H1 (cell line): ENCODE data around the gene PRMT3. TPM values are rescaled to one million over a fixed set of nuclear protein-coding genes. Genes with fewer than 3 reads are reported as not detected.

Source experiments
- CTCF ChIA-PET: fragments of 300-600 bp; sonication (Branson Sonifier 250); formaldehyde crosslinking; loops from one replicate; lab custom pipeline; 2021; ENCODE audit not compliant: partially characterized antibody; lab: Charles Lee
- POLR2A ChIA-PET: fragments of 300-600 bp; sonication (Branson Sonifier 250); formaldehyde crosslinking; loops from one replicate; lab custom pipeline; 2021; ENCODE audit warnings: inconsistent platforms; ENCODE audit not compliant: partially characterized antibody; lab: Charles Lee
- DNase-seq, 2 experiments: peaks; one replicate each; pipeline versions ENCODE4 v3.0.0 to v3.0.0-alpha.2; 2010 to 2022; ENCODE audit warnings: low spot score in 2 of 2, low read depth in 1 of 2, mixed read lengths in 1 of 2
- FAIRE-seq: peaks from 2 replicates; lab custom pipeline; 2011; peaks lifted over from hg19 to GRCh38; lab: Jason Lieb, UNC
- H2AFZ ChIP-seq: 2 replicates; pipeline ENCODE4 v1.8.1; 2012; ENCODE audit warnings: low read length, inconsistent platforms
- H2AK5ac ChIP-seq: 2 replicates; pipeline ENCODE4 v1.6.1; 2013; ENCODE audit warnings: low read depth, low read length
- H2BK120ac ChIP-seq: replicated peaks from 2 replicates; pipeline ENCODE3; 2013; ENCODE audit warnings: low read depth, low read length, inconsistent platforms
- H2BK12ac ChIP-seq: 2 replicates; pipeline ENCODE4 v1.6.1; 2013; ENCODE audit warnings: low read depth, low read length
- H2BK15ac ChIP-seq: 2 replicates; pipeline ENCODE4 v1.6.1; 2013; ENCODE audit warnings: low read length
- H2BK20ac ChIP-seq: 2 replicates; pipeline ENCODE4 v1.6.1; 2013; ENCODE audit warnings: low read length
- H2BK5ac ChIP-seq: 2 replicates; pipeline ENCODE4 v1.6.1; 2013; ENCODE audit warnings: low read depth, low read length
- H3K14ac ChIP-seq: 2 replicates; pipeline ENCODE4 v1.6.1; 2013; ENCODE audit warnings: inconsistent platforms; ENCODE audit not compliant: insufficient read length
- H3K18ac ChIP-seq: 2 replicates; pipeline ENCODE4 v1.6.1; 2013; ENCODE audit warnings: low read length; ENCODE audit errors: extremely low read depth
- H3K23ac ChIP-seq: 2 replicates; pipeline ENCODE4 v1.6.1; 2013; ENCODE audit warnings: inconsistent platforms; ENCODE audit not compliant: insufficient read length
- H3K23me2 ChIP-seq: 2 replicates; pipeline ENCODE4 v1.6.1; 2013; ENCODE audit warnings: low read depth, low read length
- H3K27ac ChIP-seq: 2 replicates; pipeline ENCODE4 v1.6.1; 2011; ENCODE audit warnings: low read depth, low read length, inconsistent platforms
- H3K27me3 ChIP-seq, 4 experiments: replicated peaks in 1 of 4; 1 replicate in 1 of 4; 2 replicates in 3 of 4; pipeline versions ENCODE4 v1.6.1 to v1.8.1; 2011 to 2013; ENCODE audit warnings: low read length in 3 of 4, mild to moderate bottlenecking in 3 of 4, inconsistent platforms in 2 of 4, mixed read lengths in 2 of 4, moderate library complexity in 1 of 4; ENCODE audit not compliant: control insufficient read depth in 3 of 4, insufficient read depth in 3 of 4; ENCODE audit errors: extremely low read depth in 1 of 4
- H3K36me3 ChIP-seq, 4 experiments: 2 replicates each; pipeline versions ENCODE4 v1.6.1 to v1.8.1; 2011 to 2013; ENCODE audit warnings: mild to moderate bottlenecking in 4 of 4, low read length in 3 of 4, moderate library complexity in 2 of 4, control low read depth in 1 of 4, inconsistent platforms in 1 of 4; ENCODE audit not compliant: insufficient read depth in 4 of 4, control insufficient read depth in 2 of 4
- H3K4ac ChIP-seq: replicated peaks from 2 replicates; pipeline ENCODE3; 2013; ENCODE audit warnings: low read length, low read depth, mixed read lengths, inconsistent platforms; ENCODE audit not compliant: insufficient read length
- H3K4me1 ChIP-seq, 4 experiments: replicated peaks in 1 of 4; 1 replicate in 1 of 4; 2 replicates in 3 of 4; pipeline versions ENCODE4 v1.6.1 to v1.8.1; 2011 to 2013; ENCODE audit warnings: low read length in 3 of 4, inconsistent platforms in 2 of 4, mixed read lengths in 1 of 4; ENCODE audit not compliant: insufficient read depth in 4 of 4, control insufficient read depth in 3 of 4
- H3K4me2 ChIP-seq, 2 experiments: 2 replicates each; pipeline versions ENCODE4 v1.6.1 to v1.8.1; 2011 to 2013; ENCODE audit warnings: low read depth in 2 of 2, low read length in 2 of 2, control low read depth in 1 of 2, inconsistent platforms in 1 of 2, mild to moderate bottlenecking in 1 of 2; ENCODE audit not compliant: insufficient read depth in 1 of 2
- H3K4me3 ChIP-seq, 4 experiments: fragments of 200-600, 300-600 bp in 1 of 4; sonication (generic), shearing (Covaris generic), sonication (Bioruptor Twin) in 1 of 4; 2 replicates each; pipeline versions ENCODE4 v1.5.1 to v1.8.1; 2011 to 2016; ENCODE audit warnings: low read length in 4 of 4, low read depth in 3 of 4, control low read depth in 2 of 4, inconsistent platforms in 2 of 4, mild to moderate bottlenecking in 2 of 4, mixed read lengths in 1 of 4, moderate library complexity in 1 of 4; ENCODE audit not compliant: insufficient read depth in 2 of 4; ENCODE audit errors: extremely low read depth in 1 of 4
- H3K56ac ChIP-seq: replicated peaks from 2 replicates; pipeline ENCODE3; 2013; ENCODE audit warnings: low read depth, mild to moderate bottlenecking, mixed read lengths, low read length, inconsistent platforms; ENCODE audit not compliant: insufficient read length
- H3K79me1 ChIP-seq: 2 replicates; pipeline ENCODE4 v1.6.1; 2013; ENCODE audit warnings: low read depth, low read length, control low read depth
- H3K79me2 ChIP-seq, 2 experiments: 2 replicates each; pipeline versions ENCODE4 v1.6.1 to v1.8.1; 2012 to 2013; ENCODE audit warnings: low read length in 2 of 2, mild to moderate bottlenecking in 2 of 2, inconsistent platforms in 1 of 2; ENCODE audit not compliant: insufficient read depth in 2 of 2, control insufficient read depth in 1 of 2
- H3K9ac ChIP-seq, 4 experiments: replicated peaks in 1 of 4; 1 replicate in 1 of 4; 2 replicates in 3 of 4; pipeline versions ENCODE4 v1.6.1 to v1.8.1; 2011 to 2013; ENCODE audit warnings: low read depth in 3 of 4, low read length in 3 of 4, control low read depth in 2 of 4, mild to moderate bottlenecking in 2 of 4, moderate library complexity in 2 of 4, inconsistent platforms in 1 of 4; ENCODE audit errors: extremely low read depth in 1 of 4
- H3K9me3 ChIP-seq, 2 experiments: 2 replicates each; pipeline versions ENCODE4 v1.6.1 to v1.8.1; 2012 to 2013; ENCODE audit warnings: mild to moderate bottlenecking in 2 of 2, moderate library complexity in 2 of 2, control low read depth in 1 of 2, inconsistent platforms in 1 of 2, low read depth in 1 of 2, low read length in 1 of 2, mixed read lengths in 1 of 2; ENCODE audit not compliant: insufficient read depth in 2 of 2
- H4K20me1 ChIP-seq, 2 experiments: replicated peaks in 1 of 2; 2 replicates each; pipeline versions ENCODE3 to v1.8.1; 2011 to 2013; ENCODE audit warnings: inconsistent platforms in 2 of 2, low read length in 2 of 2, mild to moderate bottlenecking in 1 of 2; ENCODE audit not compliant: insufficient read depth in 2 of 2, control insufficient read depth in 1 of 2
- H4K5ac ChIP-seq: 2 replicates; pipeline ENCODE4 v1.6.1; 2013; ENCODE audit warnings: low read length, low read depth, mixed read lengths, inconsistent platforms; ENCODE audit not compliant: insufficient read length
- H4K8ac ChIP-seq: 2 replicates; pipeline ENCODE4 v1.8.0; 2013; ENCODE audit warnings: mild to moderate bottlenecking, moderate library complexity, low read length, inconsistent platforms; ENCODE audit not compliant: insufficient read depth; ENCODE audit errors: extremely low read depth
- H4K91ac ChIP-seq: replicated peaks from 2 replicates; pipeline ENCODE3; 2013; ENCODE audit warnings: low read length, mixed read lengths, inconsistent platforms; ENCODE audit not compliant: insufficient read length
- EZH2 ChIP-seq: fragments of 200-600 bp; sonication (generic); IDR thresholded peaks from 2 replicates; pipeline ENCODE4 v1.7.1; 2012; ENCODE audit warnings: low read depth, mild to moderate bottlenecking, moderate library complexity, low read length, inconsistent platforms; ENCODE audit not compliant: severe bottlenecking
- SP2 ChIP-seq: IDR thresholded peaks from 2 replicates; pipeline ENCODE4 v1.6.1; 2012; ENCODE audit warnings: mild to moderate bottlenecking, low read length, inconsistent platforms
- WGBS, 2 experiments: shearing (Covaris generic) in 1 of 2; methylation state at CpG; one replicate each; pipeline versions ENCODE4 v1.1.6 to v1.1.7; 2013 to 2015; ENCODE audit warnings: low lambda C conversion rate in 2 of 2, mixed read lengths in 2 of 2, inconsistent platforms in 1 of 2, low coverage in 1 of 2, missing lambda C conversion rate in 1 of 2; ENCODE audit not compliant: insufficient replicate concordance in 2 of 2, insufficient coverage in 1 of 2, insufficient read length in 1 of 2; ENCODE audit errors: extremely low coverage in 1 of 2, missing lambda C conversion rate in 1 of 2; 5-methylcytosine and 5-hydroxymethylcytosine counted together
- polyA plus RNA-seq, 7 experiments: library from polyadenylated mRNA; depleted of rRNA in 3 of 7; stranded (reverse) in 5 of 7; unstranded in 2 of 7; fragments of >200 nt in 5 of 7; fragments of 200-250 nt in 2 of 7; gene quantifications; 1 replicate in 5 of 7; 2 replicates in 1 of 7; 4 replicates in 1 of 7; pipeline versions ENCODE4 v1.2.1 to v1.2.3, GENCODE V29; 2011 to 2013; ENCODE audit warnings: missing spikeins in 2 of 7, mixed read lengths in 2 of 7
- total RNA-seq: library from RNA; stranded (reverse); fragmentation: NEBNext Ultra II Directional; extraction: Animal tissue kit (Norgen Biotek cat#: 25700); gene quantifications from 2 replicates; pipeline ENCODE4 v1.2.1, GENCODE V29; 2021

Gene PRMT3
- total and polyA plus RNA-seq, 2 of the 8 experiments (the other 6 are each of a cell fraction or from before 2014, with no cell fraction given) = 11.2 to 26.5 TPM

DNA sequence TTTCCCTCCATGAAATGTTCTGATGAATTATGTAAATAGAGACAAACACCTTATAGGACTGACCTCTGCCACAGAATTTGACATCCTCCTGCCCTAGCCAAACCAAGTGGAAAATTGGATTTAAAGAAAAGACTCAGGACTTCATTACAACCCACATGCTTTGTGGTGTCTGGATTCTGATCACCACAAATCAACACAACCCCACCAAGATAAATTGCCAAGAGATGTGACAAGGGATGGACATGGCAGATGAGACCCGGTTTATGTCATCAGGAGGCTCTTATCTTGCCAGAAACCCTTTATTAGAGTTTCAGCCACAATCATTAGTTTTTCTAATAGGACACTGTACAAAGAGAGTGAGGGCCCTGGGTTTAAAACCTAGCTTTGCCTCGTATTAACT, 154.0 kb downstream of the PRMT3 start:
- H2BK5ac ChIP-seq = no peak overlapping the region
- no peaks in the 10 kb centered on the region for H3K27me3 ChIP-seq
- no peak overlapping the region for H3K18ac ChIP-seq
- H3K23ac ChIP-seq = no peak overlapping the region
- H2BK12ac ChIP-seq = no peak overlapping the region
- ChIA-PET POLR2A (no interaction called here), CTCF (interaction anchor here (0.6 to 1.0 kb wide), 3 partner anchors 11 to 157 kb away, joined by 3 to 5 read pairs (median 4); no protein-coding TSS in a partner anchor)
- no peak overlapping the region for H3K4ac ChIP-seq
- no peak overlapping the region for H3K14ac ChIP-seq
- no peaks in the 10 kb centered on the region for H3K36me3 ChIP-seq
- DNase-seq (no peak), FAIRE-seq (no peak)
- 84% methylated on average over 2 of the region's 2 CpGs; no CpG with 5 or more reads in 1 of the 2 experiments for WGBS, 2 experiments
- no peaks in the 10 kb centered on the region for H3K23me2 ChIP-seq
- no peak overlapping the region for H3K4me3 ChIP-seq
- no peak overlapping the region for H2BK120ac ChIP-seq
- no peak overlapping the region for H3K4me2 ChIP-seq
- H4K20me1 ChIP-seq = no peaks in the 10 kb centered on the region
- no peak overlapping the region for H3K56ac ChIP-seq
- H2BK15ac ChIP-seq = no peak overlapping the region
- H3K9ac ChIP-seq = no peak overlapping the region
- H2BK20ac ChIP-seq = no peak overlapping the region
- no peak overlapping the region for H4K5ac ChIP-seq
- no peaks in the 10 kb centered on the region for H3K79me1 ChIP-seq
- H2AFZ ChIP-seq = no peak overlapping the region
- H3K4me1 ChIP-seq = peaks cover 3 to 16% (median 11%) of the 10 kb centered on the region in 4 experiments; a peak in 6 of 7 replicates
- H4K91ac ChIP-seq = no peak overlapping the region
- no peaks in the 10 kb centered on the region for H3K79me2 ChIP-seq
- no peak overlapping the region for H2AK5ac ChIP-seq
- peaks cover 0 to 4% of the 10 kb centered on the region in 2 experiments; a peak in 1 of 4 replicates for H3K9me3 ChIP-seq
- H4K8ac ChIP-seq = no peak overlapping the region
- no peak overlapping the region for H3K27ac ChIP-seq
- no peak for TF ChIP-seq SP2
- no peak for TF ChIP-seq EZH2
